DMS79 treated with DMSO at 0.1 percent for 48 hours (cell line): ENCODE results near the gene FBXO2.

Experiments
- DNase-seq: peaks from one replicate; lab custom pipeline; 2025; lab: John Stamatoyannopoulos, UW

FBXO2 gene

GRCh38 chr1:11653101-11653860, 948 bp downstream of the FBXO2 start:
- DNase-seq, result no peak

GRCh38 chr1:11652203-11652780, 1.9 kb downstream of the FBXO2 start:
- DNase-seq, result no peak

- DNase-seq, result no peak
These were observed 3.2 kb downstream of the FBXO2 start for GRCh38 chr1:11651017-11651416.

- DNase-seq, result no peak
These were observed 3.8 kb downstream of the FBXO2 start for GRCh38 chr1:11650331-11650991.

- no peak for DNase-seq
These were observed 4.5 kb downstream of the FBXO2 start for GRCh38 chr1:11649624-11650330.

- no peak for DNase-seq
These were observed 5.0 kb downstream of the FBXO2 start for GRCh38 chr1:11649237-11649623.

GRCh38 chr1:11648732-11649158, 5.5 kb downstream of the FBXO2 start:
- no peak for DNase-seq

GRCh38 chr1:11648039-11648438, 6.2 kb downstream of the FBXO2 start:
- DNase-seq, result no peak

GRCh38 chr1:11647333-11647732, 6.9 kb downstream of the FBXO2 start:
- DNase-seq, result no peak

- no peak for DNase-seq
These were observed 7.9 kb downstream of the FBXO2 start for GRCh38 chr1:11646317-11646716.

GRCh38 chr1:11645670-11646265, 8.5 kb downstream of the FBXO2 start:
- peak; percentile 74 for DNase-seq

GRCh38 chr1:11645270-11645669, 9.0 kb downstream of the FBXO2 start:
- DNase-seq, result no peak

GRCh38 chr1:11643782-11644181, 10.4 kb downstream of the FBXO2 start:
- DNase-seq, result no peak

- DNase-seq, result peak; percentile 68
These were observed 11.7 kb downstream of the FBXO2 start for GRCh38 chr1:11642418-11643017.

GRCh38 chr1:11641776-11642305, 12.4 kb downstream of the FBXO2 start:
- DNase-seq, result no peak

- no peak for DNase-seq
These were observed 13.3 kb downstream of the FBXO2 start for GRCh38 chr1:11640944-11641343.

GRCh38 chr1:11640101-11640500, 14.1 kb downstream of the FBXO2 start:
- DNase-seq, result no peak

- no peak for DNase-seq
These were observed 14.9 kb downstream of the FBXO2 start for GRCh38 chr1:11639372-11639771.

GRCh38 chr1:11638121-11638520, 16.1 kb downstream of the FBXO2 start:
- no peak for DNase-seq

- peak; percentile 91 for DNase-seq
These were observed 19.6 kb downstream of the FBXO2 start for GRCh38 chr1:11634365-11635192.
